Erythroblast (primary cell): Measurements from ENCODE around the gene VASN.

Source experiments
- DNase-seq, 2 experiments: peaks; one replicate each; lab custom pipeline; 2025; lab: John Stamatoyannopoulos, UW
- GATA1 ChIP-seq: IDR thresholded peaks from 2 replicates; pipeline ENCODE4 v1.6.1; 2011; ENCODE audit warnings: low read depth, mild to moderate bottlenecking, control low read depth, low read length, moderate library complexity
- POLR2A ChIP-seq: IDR thresholded peaks from 2 replicates; pipeline ENCODE4 v1.6.1; 2011; ENCODE audit warnings: mild to moderate bottlenecking, low read length

VASN gene

GRCh38 chr16:4377573-4378154 lies 6.0 kb downstream of the VASN start:
- no peak for TF ChIP-seq POLR2A
- no peak for TF ChIP-seq GATA1
- DNase-seq, result no peak

GRCh38 chr16:4378161-4378666 lies 6.6 kb downstream of the VASN start:
- no peak for TF ChIP-seq GATA1
- no peak for TF ChIP-seq POLR2A
- DNase-seq, result no peak

GRCh38 chr16:4378999-4379690 lies 7.5 kb downstream of the VASN start:
- TF ChIP-seq GATA1 (no peak), POLR2A (no peak)
- DNase-seq, result no peak

GRCh38 chr16:4380119-4381063 lies 8.7 kb downstream of the VASN start:
- no peak for DNase-seq

GRCh38 chr16:4381072-4381934 lies 9.7 kb downstream of the VASN start:
- DNase-seq, result no peak
- no peak for TF ChIP-seq POLR2A
- no peak for TF ChIP-seq GATA1

More at GRCh38 chr16:4380119-4381063, 8.7 kb downstream of the VASN start:
- TF ChIP-seq POLR2A (no peak), GATA1 (no peak)

GRCh38 chr16:4381935-4382794 lies 10.5 kb downstream of the VASN start:
- no peak for DNase-seq
- no peak for TF ChIP-seq POLR2A
- no peak for TF ChIP-seq GATA1

- TF ChIP-seq POLR2A (no peak), GATA1 (no peak)
- DNase-seq, result no peak
Measured at GRCh38 chr16:4382795-4383357, 11.2 kb downstream of the VASN start.

- TF ChIP-seq POLR2A, result no peak
- TF ChIP-seq GATA1, result no peak
- no peak for DNase-seq
Measured at GRCh38 chr16:4383591-4384444, 12.2 kb downstream of the VASN start.

GRCh38 chr16:4384509-4384942 lies 12.9 kb downstream of the VASN start:
- TF ChIP-seq GATA1 (no peak), POLR2A (no peak)
- no peak for DNase-seq

GRCh38 chr16:4385066-4385788 lies 13.6 kb downstream of the VASN start:
- DNase-seq, result no peak
- TF ChIP-seq GATA1 (no peak), POLR2A (no peak)
